HepG2 (cell line): ENCODE measurements around the gene KIAA1755. TPM values are rescaled to one million over a fixed set of nuclear protein-coding genes. Genes with fewer than 3 reads are reported as not detected.

Experiments
- ATAC-seq: fragments of 200-7000 bp; cut with Tn5 transposase; 3 replicates; pipeline ENCODE4 v1.9.1; 2020; ENCODE audit warnings: mild to moderate bottlenecking, moderate library complexity
- BruUV-seq: library from RNA; stranded (reverse); fragments of 400-500 nt; replicated peaks from 2 replicates; lab custom pipeline; 2021; lab: Mats Ljungman, UMichigan
- CTCF ChIA-PET: fragments of 300-600 bp; formaldehyde crosslinking; extraction: SDS; loops from one replicate; lab custom pipeline; 2021; ENCODE audit warnings: low total read pairs, inconsistent platforms, low intra/inter-chr PET ratio; lab: Yijun Ruan, JAX
- POLR2A ChIA-PET: fragments of 350-600 bp; sonication (Branson Sonifier 250); formaldehyde crosslinking; loops from one replicate; lab custom pipeline; 2020; ENCODE audit warnings: antibody characterized with exemption, inconsistent platforms; lab: Yijun Ruan, JAX
- DNase-seq: peaks from one replicate; pipeline ENCODE4 v3.0.0-alpha.2; 2015; ENCODE audit warnings: low spot score
- FAIRE-seq: peaks from 3 replicates; lab custom pipeline; 2011; peaks lifted over from hg19 to GRCh38; lab: Jason Lieb, UNC
- H2AFZ ChIP-seq: one replicate; pipeline ENCODE4 v1.6.1; 2011; ENCODE audit warnings: low read length, inconsistent platforms
- H3K27ac ChIP-seq: fragments of 300-600 bp; 3 replicates; pipeline ENCODE4 v1.8.0; 2011; ENCODE audit warnings: mixed run types, mild to moderate bottlenecking, mixed read lengths, low read length, inconsistent platforms; ENCODE audit not compliant: insufficient read depth; ENCODE audit errors: extremely low read length
- H3K27me3 ChIP-seq, 2 experiments: fragments of 200-600 bp in 1 of 2; 2 replicates in 1 of 2; 3 replicates in 1 of 2; pipeline versions ENCODE4 v1.6.0 to v1.8.0; 2011; ENCODE audit warnings: low read length in 2 of 2, mild to moderate bottlenecking in 2 of 2, moderate library complexity in 2 of 2, inconsistent platforms in 1 of 2; ENCODE audit not compliant: insufficient read depth in 2 of 2, control insufficient read depth in 1 of 2
- H3K36me3 ChIP-seq, 2 experiments: fragments of 200-600 bp in 1 of 2; replicated peaks in 1 of 2; 2 replicates in 1 of 2; 3 replicates in 1 of 2; pipeline versions ENCODE4 v1.5.1 to v1.8.0; 2011; ENCODE audit warnings: low read length in 2 of 2, inconsistent platforms in 1 of 2; ENCODE audit not compliant: insufficient read depth in 2 of 2, control insufficient read depth in 1 of 2
- H3K4me1 ChIP-seq: 2 replicates; pipeline ENCODE4 v1.5.1; 2012; ENCODE audit warnings: low read length, inconsistent platforms; ENCODE audit not compliant: insufficient read depth
- H3K4me2 ChIP-seq: 2 replicates; pipeline ENCODE4 v1.6.0; 2011; ENCODE audit warnings: low read depth, low read length, inconsistent platforms
- H3K4me3 ChIP-seq, 3 experiments: fragments of 200-600 bp in 1 of 3; sonication (generic), shearing (Covaris generic) in 1 of 3; replicated peaks in 1 of 3; 2 replicates each; pipeline ENCODE4 v1.5.1; 2011 to 2016; ENCODE audit warnings: low read length in 3 of 3, inconsistent platforms in 2 of 3, low read depth in 2 of 3, mild to moderate bottlenecking in 2 of 3, control low read depth in 1 of 3, mixed read lengths in 1 of 3; ENCODE audit not compliant: insufficient read depth in 1 of 3
- H3K79me2 ChIP-seq: one replicate; pipeline ENCODE4 v1.6.1; 2011; ENCODE audit warnings: low read length, inconsistent platforms; ENCODE audit not compliant: insufficient read depth
- H3K9ac ChIP-seq: 2 replicates; pipeline ENCODE4 v1.6.0; 2011; ENCODE audit warnings: mild to moderate bottlenecking, low read depth, low read length, inconsistent platforms; ENCODE audit not compliant: insufficient read depth
- H3K9me3 ChIP-seq: 2 replicates; pipeline ENCODE4 v1.5.1; 2012; ENCODE audit warnings: mild to moderate bottlenecking, low read length
- H4K20me1 ChIP-seq: 2 replicates; pipeline ENCODE4 v1.6.0; 2011; ENCODE audit warnings: inconsistent platforms, mild to moderate bottlenecking, low read length, moderate library complexity; ENCODE audit not compliant: insufficient read depth
- AKAP8 ChIP-seq: sonication (generic); formaldehyde crosslinking; IDR thresholded peaks from 2 replicates; pipeline ENCODE4 v1.5.1; 2020; ENCODE audit warnings: mild to moderate bottlenecking, missing genetic modification reagents
- ATF7 ChIP-seq, 2 experiments: fragments of 450-650 bp in 1 of 2; sonication (generic) in 1 of 2; formaldehyde crosslinking in 1 of 2; IDR thresholded peaks; 2 replicates each; pipeline versions ENCODE4 v1.4.0 to v1.6.1; 2016 to 2020; ENCODE audit warnings: antibody characterized with exemption in 1 of 2, mild to moderate bottlenecking in 1 of 2, missing genetic modification reagents in 1 of 2
- FOSL2 ChIP-seq: sonication (generic); formaldehyde crosslinking; IDR thresholded peaks from 2 replicates; pipeline ENCODE4 v1.4.0; 2020; ENCODE audit warnings: missing genetic modification reagents
- HNRNPLL ChIP-seq: fragments of 200-400 bp; formaldehyde crosslinking; IDR thresholded peaks from 2 replicates; pipeline ENCODE4 v1.6.1; 2017; ENCODE audit warnings: mild to moderate bottlenecking, low read depth, low read length; ENCODE audit not compliant: poor library complexity, severe bottlenecking
- THAP11 ChIP-seq: IDR thresholded peaks from 2 replicates; pipeline ENCODE4 v1.6.1; 2016; ENCODE audit warnings: missing biosample characterization, missing genetic modification reagents
- WGBS: methylation state at CpG from one replicate; pipeline ENCODE4 v1.1.6; 2017; ENCODE audit warnings: low lambda C conversion rate; 5-methylcytosine and 5-hydroxymethylcytosine counted together
- in situ Hi-C: cut with HindIII; loops from 2 replicates; pipeline ENCODE4 v1.10.0; 2017; ENCODE audit warnings: low pct_unique_long_range_greater_than_20kb; ENCODE audit not compliant: extremely low pct_ligation_motif_present
- intact Hi-C: fragments of 100-400 bp; cut with micrococcal nuclease; formaldehyde crosslinking; loops from one replicate; pipeline ENCODE4 v1.10.0; 2022; ENCODE audit not compliant: unreplicated experiment
- polyA plus RNA-seq, 8 experiments: library from polyadenylated mRNA; depleted of rRNA in 3 of 8; stranded (reverse) in 7 of 8; unstranded in 1 of 8; fragments of >200 nt; fragmentation: Illumina TruSeq in 4 of 8; extraction: Trizol in 4 of 8; gene quantifications; 2 replicates each; pipeline versions ENCODE4 v1.2.1 to v1.2.3, GENCODE V29; 2011 to 2016; ENCODE audit warnings: low read depth in 4 of 8, missing spikeins in 1 of 8, mixed read lengths in 1 of 8; ENCODE audit not compliant: insufficient read depth in 1 of 8
- total RNA-seq, 5 experiments: library from RNA; depleted of rRNA; stranded (reverse); fragments of >200 nt; fragmentation: Illumina TruSeq; extraction: Trizol; gene quantifications; 2 replicates each; pipeline ENCODE4 v1.2.3, GENCODE V29; 2016; ENCODE audit warnings: low read depth in 1 of 5

Gene KIAA1755
- total and polyA plus RNA-seq, 2 of the 13 experiments (the other 11 are each of a cell fraction or from before 2014, with no cell fraction given): 0.04 TPM; not detected in 1

DNA sequence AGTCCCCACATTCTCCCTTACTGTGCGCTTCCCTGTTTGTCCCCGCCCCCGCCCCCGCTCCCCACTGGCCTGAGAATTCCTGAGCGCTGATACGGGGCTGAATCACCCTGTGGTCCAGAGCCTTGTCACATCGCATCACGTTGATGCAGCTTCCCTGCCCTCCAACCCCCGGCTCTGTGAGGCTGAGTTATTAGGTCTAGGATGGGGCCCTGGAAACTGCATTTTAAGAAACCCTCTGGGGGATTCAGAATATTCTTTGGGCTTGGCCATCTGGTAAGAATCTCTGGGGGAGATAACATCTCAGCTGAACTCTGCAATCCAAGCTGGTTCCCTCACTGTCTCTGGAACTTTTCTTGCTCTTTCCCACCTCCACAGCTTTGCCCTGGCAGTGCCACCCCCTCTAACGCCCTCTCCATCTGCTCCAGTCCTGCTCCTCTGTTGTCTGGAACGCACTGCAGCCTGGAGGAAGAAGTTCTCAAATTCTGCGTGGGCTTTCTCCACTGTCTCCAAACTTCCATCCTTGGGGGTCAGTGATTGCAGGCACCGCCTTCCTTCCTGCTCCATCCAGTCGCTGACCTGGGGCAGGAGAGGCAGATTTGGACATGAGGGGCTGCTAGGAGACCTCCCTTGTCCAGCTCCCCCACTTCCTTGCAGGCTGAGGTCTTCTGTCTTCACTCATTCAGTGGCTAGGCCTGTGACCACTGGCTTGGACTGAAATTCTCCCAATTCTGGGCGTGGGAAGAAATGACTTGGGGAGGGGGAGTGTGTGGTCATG lies 42.6 kb downstream of the KIAA1755 start:
- Histone ChIP-seq H2AFZ (no peak overlapping the region), H3K4me3 (no peak overlapping the region), H3K27ac (no peak overlapping the region), H3K79me2 (no peaks in the 10 kb centered on the region), H3K4me2 (no peak overlapping the region), H3K9me3 (no peaks in the 10 kb centered on the region), H3K4me1 (peaks cover 18% of the 10 kb centered on the region; the same call in 1 of the 2 replicates), H3K27me3 (peaks cover 7 to 32% of the 10 kb centered on the region in 2 experiments; a peak in 4 of 5 replicates), H3K9ac (no peak overlapping the region), H4K20me1 (peaks cover 4% of the 10 kb centered on the region; the same call in 1 of the 2 replicates), H3K36me3 (no peaks in the 10 kb centered on the region)
- ATAC-seq (peak; percentile 3; the same call in 1 of the 3 replicates), FAIRE-seq (no peak), DNase-seq (peak; percentile 49)
- ChIA-PET CTCF (no interaction called here), POLR2A (no interaction called here)
- intact Hi-C loops: no loop called here
- TF ChIP-seq THAP11 (CRISPR knock-in tag): no peak
- TF ChIP-seq ATF7 (IDR thresholded peaks at IDR 0.05): no peak
- 0 out of 2 replicates have a peak, but pooled peaks have one; percentile 26 for TF ChIP-seq ATF7 (CRISPR knock-in tag; IDR thresholded peaks at IDR 0.05)
- peak; percentile 60 for TF ChIP-seq FOSL2 (CRISPR knock-in tag)
- WGBS: 16% methylated on average over 15 of the region's 15 CpGs
- no TSS peak for BruUV-seq
- in situ Hi-C loops: loop anchor here (25.0 kb wide), 1 partner anchor 656 kb away; no protein-coding TSS in a partner anchor

DNA sequence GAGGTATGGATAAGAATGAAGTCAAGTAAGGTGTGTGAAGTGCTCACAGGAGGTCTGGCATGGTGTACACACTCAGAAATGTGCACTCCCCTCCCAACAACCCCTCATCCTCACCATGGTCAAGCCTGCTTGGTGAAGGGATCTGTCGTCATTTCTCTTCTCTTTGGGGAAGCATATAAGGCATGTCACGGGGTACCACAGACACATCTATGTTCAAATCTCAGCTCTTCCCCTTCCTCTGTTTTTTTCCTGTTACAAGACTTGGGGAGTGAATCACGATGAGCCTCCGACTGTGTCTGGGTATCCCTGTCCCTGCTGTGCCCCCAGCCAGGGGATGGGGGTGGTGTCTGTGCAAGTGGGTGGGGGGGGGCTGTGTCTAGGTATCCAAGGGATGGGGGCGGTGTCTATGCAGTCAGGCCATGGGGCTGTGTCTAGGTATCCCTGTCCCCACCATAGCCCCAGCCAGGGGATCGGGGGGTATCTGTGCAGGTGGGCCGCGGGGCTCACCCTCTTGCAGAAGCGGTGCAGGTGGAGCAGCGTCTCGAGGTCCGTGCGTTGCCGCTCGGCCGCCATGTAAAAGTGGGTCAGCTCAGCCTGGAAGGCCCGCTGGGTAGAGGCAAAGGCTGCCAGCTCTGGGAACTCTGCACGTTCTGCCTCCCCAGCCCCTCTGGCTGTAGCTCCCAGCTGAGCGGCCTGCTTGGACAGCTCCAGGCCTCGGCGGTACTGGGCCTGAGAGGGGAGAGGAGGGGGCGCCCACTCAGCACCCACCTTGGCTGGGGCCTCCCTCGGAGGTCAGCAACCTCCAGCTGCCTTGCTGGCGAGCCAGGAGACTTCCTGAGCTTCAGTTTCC lies 43.6 kb downstream of the KIAA1755 start:
- in situ Hi-C loops: loop anchor here (25.0 kb wide), 1 partner anchor 655 kb away; no protein-coding TSS in a partner anchor
- intact Hi-C loops: no loop called here
- no peak for FAIRE-seq
- Histone ChIP-seq H4K20me1 (no peaks in the 10 kb centered on the region), H3K79me2 (no peaks in the 10 kb centered on the region), H3K36me3 (no peaks in the 10 kb centered on the region), H2AFZ (no peak overlapping the region), H3K9me3 (no peaks in the 10 kb centered on the region), H3K9ac (no peak overlapping the region), H3K27me3 (peaks cover 7 to 38% of the 10 kb centered on the region in 2 experiments; a peak in 4 of 5 replicates), H3K4me3 (no peak overlapping the region), H3K4me1 (peaks cover 18% of the 10 kb centered on the region; the same call in 1 of the 2 replicates), H3K27ac (no peak overlapping the region), H3K4me2 (no peak overlapping the region)
- no peak for DNase-seq
- ChIA-PET POLR2A (no interaction called here), CTCF (no interaction called here)
- BruUV-seq: no TSS peak
- ATAC-seq: no peak
- WGBS: 41% methylated on average over 9 of the region's 24 CpGs
- TF ChIP-seq AKAP8 (CRISPR knock-in tag) (no peak), HNRNPLL (peak; percentile 18)
